SK-N-MC (cell line): Measurements from ENCODE around the gene DAZAP1.

Source experiments
- EZH2 ChIP-seq: fragments of 200-600 bp; sonication (generic); IDR thresholded peaks from one replicate; pipeline ENCODE4 v1.6.1; 2017; ENCODE audit warnings: antibody characterized with exemption
- FOXP2 ChIP-seq: optimal IDR thresholded peaks from 2 replicates; pipeline ENCODE3; 2011; ENCODE audit warnings: mild to moderate bottlenecking, moderate library complexity; ENCODE audit not compliant: insufficient read depth; ENCODE audit errors: extremely low read length, control extremely low read depth
- POLR2AphosphoS5 ChIP-seq: IDR thresholded peaks from 2 replicates; pipeline ENCODE4 v1.6.1; 2012; ENCODE audit warnings: mild to moderate bottlenecking, low read depth, low read length, borderline replicate concordance

DNA sequence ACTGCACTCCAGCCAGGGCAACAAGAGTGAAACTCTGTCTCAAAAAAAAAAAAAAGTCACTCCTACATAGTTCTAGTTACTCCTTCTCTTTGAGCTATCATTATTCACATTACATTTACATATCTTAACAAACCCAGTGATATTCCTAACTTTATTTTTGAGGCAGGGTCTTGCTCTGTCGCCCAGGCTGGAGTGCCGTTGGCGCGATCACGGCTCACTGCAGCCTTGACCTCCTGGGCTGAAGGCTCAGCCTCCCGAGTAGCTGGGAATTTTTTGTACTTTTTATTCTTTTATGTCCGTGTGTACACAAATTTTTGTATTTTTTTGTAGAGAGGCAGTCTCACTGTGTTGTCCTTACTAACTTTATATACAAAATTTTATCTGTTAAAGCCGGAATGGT lies 30.2 kb downstream of the DAZAP1 start:
- TF ChIP-seq EZH2: no peak
- TF ChIP-seq POLR2AphosphoS5: no peak
- TF ChIP-seq FOXP2: no peak
